SU-DHL-6 (cell line): ENCODE measurements around the gene INSR.

Source experiments
- H2AFZ ChIP-seq: fragments of 200-600 bp; sonication (generic); 2 replicates; pipeline ENCODE4 v1.6.1; 2014; ENCODE audit warnings: low read depth, mild to moderate bottlenecking, moderate library complexity, mixed read lengths, antibody characterized with exemption, low read length; ENCODE audit not compliant: severe bottlenecking
- H3F3A ChIP-seq: fragments of 200-600 bp; shearing (Covaris generic); 2 replicates; pipeline ENCODE4 v1.6.0; 2016; ENCODE audit warnings: antibody characterized with exemption, mild to moderate bottlenecking; ENCODE audit not compliant: insufficient read depth
- H3K27ac ChIP-seq: fragments of 200-600 bp; sonication (generic); 2 replicates; pipeline ENCODE4 v1.5.1; 2016; ENCODE audit warnings: low read depth, mild to moderate bottlenecking, low read length, moderate library complexity, mixed read lengths
- H3K27me3 ChIP-seq: fragments of 200-600 bp; sonication (generic), shearing (Covaris generic); 2 replicates; pipeline ENCODE4 v1.6.0; 2014; ENCODE audit warnings: mild to moderate bottlenecking, low read length
- H3K36me3 ChIP-seq: fragments of 200-600 bp; sonication (generic); 2 replicates; pipeline ENCODE4 v1.6.1; 2014; ENCODE audit warnings: mild to moderate bottlenecking, low read length, mixed read lengths
- H3K4me2 ChIP-seq: fragments of 300-600, 200-600 bp; shearing (Covaris generic), sonication (generic); 2 replicates; pipeline ENCODE4 v1.6.0; 2014; ENCODE audit warnings: low read length, low read depth, mild to moderate bottlenecking; ENCODE audit not compliant: poor library complexity, severe bottlenecking
- H3K4me3 ChIP-seq: fragments of 200-600 bp; sonication (generic); 2 replicates; pipeline ENCODE4 v1.5.1; 2014; ENCODE audit warnings: antibody characterized with exemption, low read length, mild to moderate bottlenecking, mixed read lengths; ENCODE audit not compliant: insufficient read depth, poor library complexity, severe bottlenecking
- H3K79me2 ChIP-seq: fragments of 200-600 bp; sonication (generic); 2 replicates; pipeline ENCODE4 v1.6.1; 2014; ENCODE audit warnings: mild to moderate bottlenecking, low read length, moderate library complexity; ENCODE audit not compliant: insufficient read depth
- H3K9ac ChIP-seq: fragments of 200-600 bp; sonication (generic); 2 replicates; pipeline ENCODE4 v1.7.0; 2014; ENCODE audit warnings: mild to moderate bottlenecking, low read length
- H3K9me2 ChIP-seq: fragments of 200-600 bp; sonication (generic); replicated peaks from 2 replicates; pipeline ENCODE4 v1.6.1; 2014; ENCODE audit warnings: low read length; ENCODE audit not compliant: insufficient read depth
- H3K9me3 ChIP-seq: fragments of 200-600 bp; sonication (generic); 2 replicates; pipeline ENCODE4 v1.6.1; 2014; ENCODE audit warnings: low read length, mixed read lengths; ENCODE audit not compliant: insufficient read depth
- H4K20me1 ChIP-seq: fragments of 200-600 bp; sonication (generic); 2 replicates; pipeline ENCODE4 v1.6.1; 2014; ENCODE audit warnings: low read depth, mild to moderate bottlenecking, antibody characterized with exemption, low read length, moderate library complexity, mixed read lengths
- CTCF ChIP-seq: fragments of 200-600 bp; sonication (generic); IDR thresholded peaks from one replicate; pipeline ENCODE4 v1.5.1; 2017; ENCODE audit warnings: antibody characterized with exemption, mild to moderate bottlenecking, low read length, moderate library complexity; ENCODE audit not compliant: insufficient read depth, poor library complexity, severe bottlenecking
- EZH2phosphoT487 ChIP-seq: fragments of 200-600 bp; sonication (generic), shearing (Covaris generic); conservative IDR thresholded peaks from 2 replicates; pipeline ENCODE4 v1.6.1; 2018; ENCODE audit warnings: mild to moderate bottlenecking, antibody characterized with exemption, low read length, moderate library complexity, mixed read lengths

Gene INSR

GRCh38 chr19:7069904-7070226 lies 224.3 kb downstream of the INSR start:
- Histone ChIP-seq H3K36me3 (peaks cover 16% of the 10 kb centered on the region), H3K9me2 (no peaks in the 10 kb centered on the region), H3K4me3 (peak overlapping the region; percentile 84), H3K27me3 (no peaks in the 10 kb centered on the region), H3F3A (peaks cover 6% of the 10 kb centered on the region; the same call in 1 of the 2 replicates), H3K79me2 (peaks cover 20% of the 10 kb centered on the region), H3K4me2 (peak overlapping the region; percentile 84), H3K9me3 (no peaks in the 10 kb centered on the region), H2AFZ (peak overlapping the region; percentile 93), H3K27ac (peak overlapping the region; percentile 84), H4K20me1 (no peaks in the 10 kb centered on the region), H3K9ac (peak overlapping the region; percentile 87)
- TF ChIP-seq CTCF, result no peak
- no peak for TF ChIP-seq EZH2phosphoT487

GRCh38 chr19:7069042-7069903 lies 224.9 kb downstream of the INSR start, which contains the start of gene ZNF557:
TSS of gene ZNF557 (plus strand) at chr19:7069703. CDS start at chr19:7075075, 5,372 bp downstream.
- peak within 1 kb of the TSS; percentile 84 for H3K4me3 ChIP-seq
- no peaks in the 10 kb centered on the region for H3K9me2 ChIP-seq
- H3K27me3 ChIP-seq, result no peaks in the 10 kb centered on the region
- peak within 1 kb of the TSS; percentile 87 for H3K9ac ChIP-seq
- H3K27ac ChIP-seq, result peak within 1 kb of the TSS; percentile 84
- H3K36me3 ChIP-seq, result peaks cover 14% of the 10 kb centered on the region
- peak within 1 kb of the TSS; percentile 93 for H2AFZ ChIP-seq
- H4K20me1 ChIP-seq, result no peaks in the 10 kb centered on the region
- H3K9me3 ChIP-seq, result no peaks in the 10 kb centered on the region
- no peak for TF ChIP-seq CTCF
- no peak for TF ChIP-seq EZH2phosphoT487
- peaks cover 20% of the 10 kb centered on the region for H3K79me2 ChIP-seq
- H3K4me2 ChIP-seq, result peak within 1 kb of the TSS; percentile 84
- H3F3A ChIP-seq, result peaks cover 6% of the 10 kb centered on the region; the same call in 1 of the 2 replicates

GRCh38 chr19:7068599-7068998 lies 225.6 kb downstream of the INSR start:
- Histone ChIP-seq H3K27me3 (no peaks in the 10 kb centered on the region), H3K4me2 (peak overlapping the region; percentile 51), H3K27ac (no peak overlapping the region), H3K9me3 (no peaks in the 10 kb centered on the region), H4K20me1 (no peaks in the 10 kb centered on the region), H3K79me2 (peaks cover 20% of the 10 kb centered on the region), H3F3A (peaks cover 6% of the 10 kb centered on the region; the same call in 1 of the 2 replicates), H3K4me3 (peak overlapping the region; percentile 24), H2AFZ (peak overlapping the region; percentile 61), H3K9me2 (no peaks in the 10 kb centered on the region), H3K36me3 (peaks cover 13% of the 10 kb centered on the region), H3K9ac (peak overlapping the region; percentile 16; the same call in 1 of the 2 replicates)
- TF ChIP-seq EZH2phosphoT487, result no peak
- TF ChIP-seq CTCF, result no peak
